ENCODE results near the gene RNF213. TPM values are rescaled to one million over a fixed set of nuclear protein-coding genes. Genes with fewer than 3 reads are reported as not detected.

Gene RNF213
- total and polyA plus RNA-seq, 7 donors: 7.8 to 138 (median 50.4) TPM

GRCh38 chr17:80318166-80318565 lies 57.5 kb downstream of the RNF213 start:
- Histone ChIP-seq H3K4me3 (no peak overlapping the region), H3K9me3 (no peaks in the 10 kb centered on the region), H3K27ac (no peak overlapping the region), H3K27me3 (no peaks in the 10 kb centered on the region), H3K4me1 (peaks cover 0 to 14% (median 4%) of the 10 kb centered on the region in 4 donors), H3K36me3 (peaks cover 3 to 74% (median 39%) of the 10 kb centered on the region in 4 donors)
- DNase-seq: no peak
- TF ChIP-seq POLR2A (IDR thresholded peaks at IDR 0.05) (no peak), CTCF (IDR thresholded peaks at IDR 0.05) (no peak), POLR2AphosphoS5 (IDR thresholded peaks at IDR 0.05) (no peak), EP300 (IDR thresholded peaks at IDR 0.05) (no peak)
- 94 to 96% methylated on average over 6 of the region's 6 CpGs for WGBS, 2 donors
- intact Hi-C loops (cut with DNase I): no loop called here

GRCh38 chr17:80319262-80319998 lies 58.8 kb downstream of the RNF213 start:
- no peak for TF ChIP-seq CTCF (IDR thresholded peaks at IDR 0.05)
- TF ChIP-seq POLR2AphosphoS5 (IDR thresholded peaks at IDR 0.05): no peak
- no peak for TF ChIP-seq EP300 (IDR thresholded peaks at IDR 0.05)
- no peak for TF ChIP-seq POLR2A (IDR thresholded peaks at IDR 0.05)
- Histone ChIP-seq H3K36me3 (peaks cover 4 to 78% (median 37%) of the 10 kb centered on the region in 4 donors), H3K4me3 (no peak overlapping the region), H3K4me1 (peaks cover 0 to 14% (median 4%) of the 10 kb centered on the region in 4 donors), H3K27me3 (no peaks in the 10 kb centered on the region), H3K27ac (no peak overlapping the region), H3K9me3 (no peaks in the 10 kb centered on the region)
- no peak for DNase-seq
- intact Hi-C loops (cut with DNase I): no loop called here
- 91 to 94% methylated on average over 22 of the region's 22 CpGs for WGBS, 2 donors

- Histone ChIP-seq H3K4me1 (peaks cover 0 to 14% (median 4%) of the 10 kb centered on the region in 4 donors), H3K27me3 (no peaks in the 10 kb centered on the region), H3K9me3 (no peaks in the 10 kb centered on the region), H3K27ac (no peak overlapping the region), H3K4me3 (no peak overlapping the region), H3K36me3 (peaks cover 4 to 83% (median 40%) of the 10 kb centered on the region in 4 donors)
- intact Hi-C loops (cut with DNase I): no loop called here
- TF ChIP-seq EP300 (IDR thresholded peaks at IDR 0.05) (no peak), POLR2A (IDR thresholded peaks at IDR 0.05) (no peak), CTCF (IDR thresholded peaks at IDR 0.05) (no peak), POLR2AphosphoS5 (IDR thresholded peaks at IDR 0.05) (no peak)
- 84 to 93% methylated on average over 4 of the region's 4 CpGs for WGBS, 2 donors
- no peak for DNase-seq
These were observed 59.3 kb downstream of the RNF213 start for GRCh38 chr17:80319999-80320344.

- Histone ChIP-seq H3K27ac (no peak overlapping the region), H3K27me3 (no peaks in the 10 kb centered on the region), H3K4me1 (peaks cover 0 to 14% (median 4%) of the 10 kb centered on the region in 4 donors), H3K4me3 (no peak overlapping the region), H3K36me3 (peaks cover 4 to 88% (median 45%) of the 10 kb centered on the region in 4 donors), H3K9me3 (no peaks in the 10 kb centered on the region)
- no peak for DNase-seq
- TF ChIP-seq EP300 (IDR thresholded peaks at IDR 0.05) (no peak), POLR2AphosphoS5 (IDR thresholded peaks at IDR 0.05) (no peak), POLR2A (IDR thresholded peaks at IDR 0.05) (no peak), CTCF (IDR thresholded peaks at IDR 0.05) (no peak)
- 96 to 97% methylated on average over 15 of the region's 15 CpGs for WGBS, 2 donors
- intact Hi-C loops (cut with DNase I): no loop called here
These were observed 59.8 kb downstream of the RNF213 start for GRCh38 chr17:80320496-80320895.
